Fibroblast of peridontal ligament (primary cell): ENCODE data around the gene GATA2.

Experiments used
- DNase-seq: peaks from one replicate; pipeline ENCODE4 v3.0.0-alpha.2; 2010; ENCODE audit errors: extremely low read depth

The GATA2 gene

DNA sequence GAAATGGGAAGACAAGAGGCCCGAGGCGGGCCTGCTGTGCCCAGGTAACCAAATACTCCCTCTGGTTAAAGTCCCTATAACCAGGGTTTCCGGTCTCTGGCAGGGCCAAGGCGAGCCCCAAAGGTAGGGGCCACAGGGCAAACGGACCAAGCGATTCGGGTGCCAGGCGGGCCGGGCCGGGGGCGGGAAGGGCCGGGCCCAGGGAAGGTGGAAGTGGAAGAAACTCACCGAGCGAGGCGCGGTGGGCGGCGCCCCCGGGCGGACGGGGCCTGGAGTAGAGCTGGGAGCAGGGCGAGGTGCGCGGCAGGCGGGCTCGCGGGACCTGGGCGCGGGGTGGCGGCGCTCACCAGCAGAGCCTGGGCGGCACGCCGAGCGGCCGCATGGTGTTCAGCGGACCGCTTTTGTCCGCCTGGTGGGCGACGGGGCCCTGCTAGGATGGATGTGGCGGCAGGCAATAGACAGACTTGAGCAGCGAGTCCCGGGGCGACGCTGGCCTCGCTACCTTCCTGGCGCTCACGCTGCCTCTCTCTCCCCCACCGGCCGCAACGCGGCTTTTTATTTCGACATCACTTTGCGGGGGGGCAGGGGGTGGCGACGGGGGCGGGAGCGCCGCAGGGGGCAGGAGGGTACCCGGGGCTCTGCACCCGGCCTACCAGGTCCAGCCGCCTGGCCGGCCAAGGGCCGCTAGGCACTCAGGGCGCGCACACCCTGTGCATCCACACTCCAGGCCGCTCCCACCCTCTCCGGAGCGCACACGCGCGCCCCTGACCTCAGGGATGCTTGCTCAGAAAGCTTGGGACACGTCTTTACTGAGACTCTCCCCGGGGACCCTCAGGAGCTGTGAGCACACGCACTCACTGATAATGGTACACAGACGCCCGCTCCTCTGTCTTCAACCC lies at the start of gene GATA2:
Gene GATA2, minus strand, starts transcription at position 531 of the 899 bp plus-strand sequence. CDS start 6,170 bp downstream, outside the sequence.
- no peak for DNase-seq

DNA sequence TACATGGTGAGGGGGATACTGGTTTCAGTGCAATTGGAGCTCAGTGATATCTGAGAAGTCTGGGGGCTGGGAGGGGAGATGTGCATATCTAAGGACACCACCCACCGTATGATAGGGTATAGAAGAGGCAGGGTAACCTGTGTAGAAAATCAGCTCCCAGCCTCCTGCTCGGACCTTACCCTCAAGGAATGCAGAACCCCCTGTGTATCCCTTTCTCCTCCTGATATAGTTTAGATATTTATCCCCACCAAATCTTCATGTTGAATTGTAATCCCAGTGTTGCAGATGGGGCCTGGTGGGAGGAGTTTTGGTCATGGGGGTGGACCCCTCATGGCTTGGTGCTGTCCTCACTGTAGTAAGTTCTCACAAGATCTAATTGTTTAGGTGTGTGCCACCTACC lies 48.2 kb upstream of the GATA2 start:
- no peak for DNase-seq

DNA sequence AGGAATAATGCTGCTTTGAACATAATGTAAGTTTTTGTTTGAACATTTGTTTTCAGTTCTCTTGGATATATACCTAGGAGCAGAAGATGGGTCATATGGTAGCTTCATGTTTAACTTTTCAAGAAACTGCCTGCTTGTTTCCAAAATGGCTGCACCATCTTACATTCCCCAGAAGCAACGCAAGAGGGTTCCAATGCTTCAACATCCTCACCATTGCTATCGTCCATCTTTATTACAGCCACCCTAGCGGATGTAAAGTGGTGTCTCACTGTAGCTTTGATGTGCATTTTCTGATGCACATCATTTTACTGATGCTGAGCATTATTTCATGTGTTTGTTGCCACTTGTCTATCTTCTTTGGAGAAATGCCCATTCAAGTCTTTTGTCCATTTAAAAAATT lies 46.4 kb upstream of the GATA2 start:
- DNase-seq = no peak

DNA sequence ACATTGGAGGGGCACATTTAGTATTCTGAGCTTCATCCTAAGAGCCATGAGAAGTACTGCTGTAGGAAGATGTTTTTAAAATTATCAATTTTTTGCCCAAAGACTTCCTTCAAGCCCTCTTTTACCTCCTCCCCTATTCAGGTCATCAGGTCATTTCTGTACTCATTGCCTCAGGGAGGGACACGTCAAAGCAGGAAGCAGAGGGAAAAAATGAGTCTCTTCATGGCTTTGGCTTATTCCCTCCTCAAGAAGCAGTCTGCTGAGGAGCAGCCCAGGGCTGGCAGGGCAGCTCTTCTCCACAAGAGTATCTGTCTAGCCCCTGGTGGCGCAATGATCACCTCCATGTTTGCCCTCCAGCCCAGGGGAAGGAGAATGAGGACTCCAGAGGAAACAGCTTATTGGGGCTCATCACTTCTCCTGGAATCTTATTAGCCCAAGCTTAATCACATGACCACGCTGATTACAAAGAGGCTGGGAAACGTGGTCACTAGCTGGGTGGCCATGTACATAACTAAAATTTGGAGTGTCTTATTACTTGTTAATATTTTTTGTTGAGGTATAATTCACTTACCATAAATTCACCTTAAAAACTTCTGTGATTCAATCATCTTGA lies 44.2 kb upstream of the GATA2 start:
- DNase-seq = no peak

DNA sequence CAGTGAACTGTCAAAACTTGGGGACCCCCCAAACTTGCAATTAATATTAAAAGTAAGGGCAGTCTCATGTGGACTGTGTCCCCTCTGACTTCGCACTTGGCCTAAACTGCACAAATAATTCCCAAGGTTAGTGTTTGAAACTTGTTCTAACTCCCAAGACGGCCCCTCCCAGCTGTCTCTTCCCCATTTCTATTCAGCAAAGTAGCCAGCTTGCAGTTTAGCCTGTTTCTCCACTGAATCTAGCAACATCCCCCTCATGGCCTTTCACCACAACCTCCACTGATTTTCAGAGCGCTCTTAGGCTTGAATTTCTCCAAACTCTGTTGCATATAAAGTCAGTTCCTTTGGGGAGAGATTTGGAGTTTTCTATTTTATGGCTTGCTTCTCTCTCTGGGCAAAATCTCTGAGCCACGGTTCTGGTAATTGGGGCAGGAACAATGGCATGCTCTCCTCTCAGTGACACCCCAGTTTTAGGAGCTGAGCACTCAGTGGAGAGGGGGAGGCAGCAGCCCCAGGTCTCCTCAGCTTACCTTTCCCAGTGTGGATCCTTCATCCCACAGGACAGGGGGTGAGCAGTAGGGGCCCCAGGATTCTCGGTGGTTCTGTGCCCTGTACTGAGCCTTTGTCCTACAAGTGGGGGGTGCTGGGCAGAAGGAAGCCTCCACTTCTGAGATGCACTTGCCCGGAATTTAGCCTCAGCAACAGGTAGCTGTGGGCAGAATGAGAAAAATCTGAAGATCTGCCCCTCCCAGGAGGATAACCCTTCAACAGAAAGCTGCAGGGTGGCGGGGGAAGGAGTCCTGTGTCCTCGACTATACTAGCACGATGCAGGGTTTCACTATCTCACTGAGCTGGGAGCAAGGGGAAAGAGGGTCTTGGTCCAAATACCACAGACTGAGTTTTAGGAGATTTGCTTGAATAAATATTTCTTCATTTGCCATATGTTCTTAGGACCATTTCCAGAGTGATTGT lies 39.3 kb upstream of the GATA2 start:
- no peak for DNase-seq

DNA sequence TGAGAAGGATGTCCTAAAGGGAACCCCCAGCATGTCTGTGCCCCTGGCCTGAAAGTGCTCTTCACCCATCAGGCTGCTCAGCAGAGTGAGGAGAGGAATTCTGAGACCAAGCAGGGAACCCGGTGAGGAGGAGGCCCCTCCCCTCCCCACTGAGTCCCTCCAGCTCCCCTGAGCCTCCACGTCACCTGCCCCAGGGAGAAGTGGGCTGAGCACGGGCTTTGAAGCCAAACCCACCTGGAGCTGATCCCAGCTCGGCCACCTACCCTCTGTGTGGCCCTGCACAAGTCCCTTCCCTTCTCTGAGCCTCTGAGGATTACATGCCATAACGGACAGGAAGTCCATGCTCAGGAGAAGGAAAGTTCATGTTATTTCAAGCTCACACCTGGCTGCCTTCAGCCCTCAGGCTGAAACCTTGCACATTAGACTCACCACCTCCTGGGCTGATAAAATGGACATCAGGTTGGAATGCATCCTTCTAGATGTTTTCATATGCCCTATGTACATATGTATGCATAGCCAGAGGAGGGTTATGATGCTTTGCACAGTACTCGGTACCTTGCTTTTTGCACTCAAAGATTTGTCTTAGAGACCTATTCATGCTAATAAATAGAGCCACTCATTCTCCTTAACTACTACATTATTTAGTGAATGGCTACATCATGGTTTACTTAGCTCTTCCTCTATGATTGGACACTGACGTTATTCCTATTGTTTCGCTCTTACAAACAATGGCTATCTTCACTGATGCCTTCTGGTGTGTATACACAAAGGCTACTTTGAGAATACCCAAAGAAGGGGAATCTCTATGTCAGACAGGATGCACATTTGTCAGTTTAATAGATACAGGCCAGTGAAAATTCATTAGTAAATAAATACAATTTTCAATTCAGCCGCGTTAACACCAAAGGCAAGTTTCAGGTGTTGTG lies 31.6 kb upstream of the GATA2 start:
- no peak for DNase-seq

DNA sequence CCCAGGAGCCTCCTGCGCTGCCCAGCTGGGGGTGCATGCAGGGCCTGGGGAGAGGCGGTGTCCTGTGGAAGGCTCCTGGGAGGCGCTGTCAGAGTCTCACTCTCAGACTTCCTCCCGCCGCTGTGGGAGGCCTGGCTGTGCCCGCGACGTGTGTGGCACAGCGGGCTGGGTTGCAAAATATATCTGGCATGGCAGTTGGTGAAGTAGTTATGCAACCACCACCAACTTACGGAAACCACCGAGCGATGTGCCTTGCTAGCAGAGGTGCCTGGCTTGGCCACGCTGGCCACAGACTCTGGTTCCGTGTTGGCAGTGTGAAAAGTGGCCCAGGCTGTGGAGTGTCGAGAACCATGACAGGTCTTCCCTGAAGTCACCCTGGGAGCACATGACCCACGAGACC lies 30.6 kb upstream of the GATA2 start:
- no peak for DNase-seq

DNA sequence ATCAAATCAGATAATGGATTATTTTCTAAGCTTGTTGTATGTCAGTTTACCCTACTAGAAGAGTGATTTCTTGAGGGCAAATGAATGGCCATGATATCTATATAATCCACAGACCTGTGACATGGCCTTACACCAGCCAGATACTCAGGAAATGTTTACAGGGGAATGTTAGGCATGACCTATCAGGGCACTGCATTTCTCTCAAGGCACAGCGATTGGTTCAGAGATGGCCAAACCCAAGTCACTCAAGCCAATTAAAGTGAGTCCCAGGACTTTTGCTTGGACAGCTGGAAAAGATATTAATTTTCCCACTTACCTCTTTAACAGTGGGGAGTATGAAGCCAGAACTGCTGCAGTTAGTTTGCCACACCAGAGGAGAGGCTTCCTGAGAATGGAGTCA lies 28.7 kb upstream of the GATA2 start:
- DNase-seq = no peak

DNA sequence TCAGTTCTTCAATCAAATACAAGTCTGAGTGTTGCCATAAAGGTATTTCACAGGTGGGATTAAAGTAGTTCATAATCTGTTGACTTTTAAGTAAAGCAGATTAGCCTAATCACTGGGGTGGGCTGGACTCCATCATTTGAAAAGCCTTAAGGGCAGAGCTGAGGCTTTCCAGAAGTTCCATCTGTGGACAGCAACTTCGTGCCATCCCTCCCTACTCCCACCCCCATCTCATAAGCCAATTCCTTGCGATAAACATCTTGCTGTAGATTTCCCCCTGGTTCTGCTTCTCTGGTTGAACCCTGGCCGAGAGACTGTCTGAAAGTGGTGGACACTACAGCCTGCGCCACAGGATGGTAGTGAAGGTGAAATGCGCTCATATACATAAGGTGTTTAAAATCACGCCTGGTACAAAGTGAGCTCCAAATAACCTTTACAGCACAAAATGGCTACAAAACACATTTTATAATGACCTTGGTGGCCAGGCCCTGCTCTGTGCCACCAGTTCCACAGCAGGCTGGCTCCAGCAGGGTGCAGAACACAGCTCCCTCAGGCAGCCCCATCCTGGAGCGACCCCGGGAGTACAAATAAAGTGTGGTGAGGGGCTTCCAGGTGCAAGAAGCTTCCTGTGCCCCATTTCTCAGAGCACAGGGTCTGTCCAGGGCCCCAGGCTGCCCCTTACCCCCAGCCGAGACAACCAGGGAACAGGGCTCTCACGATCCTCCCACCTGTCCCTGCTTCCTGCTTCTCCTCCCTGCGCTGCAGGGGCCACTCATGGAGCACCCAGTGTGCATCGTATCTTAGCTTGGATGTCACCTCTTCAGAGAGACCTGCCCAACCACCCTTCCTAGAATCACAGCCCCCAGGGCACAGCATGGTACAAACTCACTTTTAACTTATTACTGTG lies 25.8 kb upstream of the GATA2 start:
- DNase-seq = no peak

DNA sequence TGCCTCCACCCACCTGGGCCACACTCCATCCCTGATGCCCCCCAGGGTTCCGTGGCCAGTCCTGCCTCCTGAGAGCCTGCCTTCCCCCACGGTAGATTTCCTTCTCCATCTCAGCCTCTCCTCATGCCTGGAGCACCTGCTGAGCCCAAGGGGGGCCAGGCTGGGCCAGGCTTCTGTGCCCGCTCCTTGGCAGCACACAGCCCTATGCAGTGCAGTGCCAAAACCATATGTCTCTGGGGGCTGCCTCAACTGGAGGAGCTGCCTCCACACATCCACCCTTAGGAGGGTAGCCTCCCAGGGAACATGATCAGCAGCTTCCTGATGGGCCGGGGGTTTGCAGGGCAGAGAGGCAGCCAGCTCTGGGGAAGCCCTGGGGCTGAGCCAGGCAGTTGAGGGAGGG lies 24.6 kb upstream of the GATA2 start:
- DNase-seq = no peak

DNA sequence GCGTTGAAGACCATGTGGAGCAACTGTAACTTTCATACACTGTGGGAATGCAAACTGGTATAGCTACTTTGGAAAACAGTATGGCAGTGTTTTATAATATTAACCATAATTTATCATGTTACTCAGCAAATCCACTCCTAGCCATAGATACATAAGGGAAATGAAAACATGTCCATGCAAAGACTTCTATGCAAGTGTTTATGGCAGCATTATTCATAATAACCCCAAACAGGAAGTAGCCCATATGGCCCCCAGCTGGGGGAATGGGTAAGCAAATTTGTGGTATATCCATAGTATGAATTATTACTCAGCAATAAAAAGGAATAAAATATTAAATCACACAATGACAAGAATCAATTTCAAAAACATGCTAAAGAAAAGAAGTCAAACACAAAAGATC lies 23.0 kb upstream of the GATA2 start:
- no peak for DNase-seq

DNA sequence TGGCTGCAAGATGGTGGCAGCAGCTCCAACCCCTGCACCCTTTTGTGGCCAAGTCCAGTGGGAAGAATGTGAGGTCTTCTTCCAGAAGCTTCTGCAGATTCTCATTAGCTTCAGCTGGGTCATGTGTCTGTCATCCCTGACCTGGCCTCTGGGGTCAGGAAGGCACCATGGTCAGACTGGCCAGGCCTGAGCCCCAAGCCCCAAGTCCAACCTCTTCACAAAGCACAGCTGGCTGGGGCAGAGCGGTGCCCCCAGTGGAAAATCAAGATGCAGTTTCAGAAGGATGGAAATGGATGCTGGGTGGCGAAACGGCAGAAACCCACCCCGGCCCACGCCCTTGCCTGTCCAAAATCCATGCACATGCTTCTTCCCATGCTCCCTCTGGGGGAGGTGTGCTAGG lies 15.9 kb upstream of the GATA2 start:
- DNase-seq = no peak

DNA sequence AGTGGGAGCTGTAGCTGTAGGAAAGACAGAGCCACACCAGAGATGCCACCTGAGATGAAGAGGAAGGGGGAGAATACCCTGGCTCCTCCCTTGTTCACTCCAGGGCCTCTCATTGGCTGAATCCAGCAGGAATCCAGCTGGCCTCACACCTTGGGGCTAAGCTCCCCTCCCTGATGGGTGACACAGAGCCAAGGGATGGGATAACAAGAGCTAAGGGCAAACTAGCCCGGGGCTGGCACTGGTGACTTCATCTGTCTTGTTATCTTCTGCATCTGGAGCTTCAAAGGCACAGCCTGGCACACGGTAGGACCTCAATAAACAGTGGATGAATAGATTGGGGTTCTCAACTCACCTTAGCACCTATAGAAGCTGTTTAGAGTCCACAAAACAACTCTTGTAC lies 13.8 kb upstream of the GATA2 start:
- DNase-seq = no peak

DNA sequence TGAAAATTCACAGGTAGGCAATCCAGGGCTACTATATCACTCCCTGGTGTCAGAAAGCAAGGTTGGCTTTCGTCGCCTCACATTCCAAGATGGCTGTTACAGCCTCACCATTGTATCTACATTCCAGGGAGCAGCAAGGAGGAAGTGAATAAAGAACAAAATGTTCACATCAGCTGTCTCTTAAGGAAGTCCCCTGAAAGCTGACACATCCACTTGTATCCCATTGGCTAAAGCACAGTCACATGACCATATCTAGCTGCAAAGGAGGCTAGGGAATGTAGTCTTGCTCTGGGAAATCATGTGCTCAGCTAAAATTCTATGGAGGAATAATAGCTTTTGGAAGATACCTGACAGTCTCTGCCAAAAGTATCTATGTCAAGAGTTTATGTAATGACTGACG lies 12.8 kb upstream of the GATA2 start:
- no peak for DNase-seq

DNA sequence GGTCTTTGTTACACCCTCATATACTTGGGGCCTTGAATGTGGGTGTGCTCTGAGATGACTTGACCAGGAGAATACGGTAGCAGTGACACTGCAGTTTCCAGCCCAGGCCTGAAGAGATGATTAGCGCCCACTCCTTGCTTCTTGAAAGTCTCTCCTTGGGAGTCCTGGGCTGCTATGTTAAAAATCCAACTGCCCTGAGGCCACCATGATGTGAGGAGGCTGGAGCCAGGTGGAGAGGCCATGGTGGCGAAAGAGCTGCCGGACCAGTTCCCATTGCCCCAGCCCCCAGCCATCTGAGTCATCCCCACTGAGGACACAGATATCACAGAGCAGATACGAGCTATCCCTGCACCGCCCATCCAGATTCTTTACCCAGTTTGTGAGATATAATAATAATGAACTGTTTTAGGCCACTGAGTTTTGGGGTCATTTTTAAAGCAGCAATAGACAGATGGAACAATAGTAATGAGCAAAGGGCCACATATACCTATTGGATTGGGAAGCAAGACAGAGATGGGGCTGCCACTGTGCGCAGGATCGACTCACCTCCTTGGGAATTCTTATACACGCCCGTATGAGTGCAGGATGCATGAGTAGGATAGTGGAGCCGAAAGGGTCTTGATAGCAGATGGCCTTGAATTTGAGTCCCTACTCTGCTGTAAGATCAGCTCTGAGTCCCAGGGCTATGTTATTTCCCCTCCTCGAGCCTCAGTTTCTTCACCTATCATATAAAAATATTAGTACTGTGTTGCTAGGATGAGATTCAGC lies 12.1 kb upstream of the GATA2 start:
- DNase-seq = no peak

DNA sequence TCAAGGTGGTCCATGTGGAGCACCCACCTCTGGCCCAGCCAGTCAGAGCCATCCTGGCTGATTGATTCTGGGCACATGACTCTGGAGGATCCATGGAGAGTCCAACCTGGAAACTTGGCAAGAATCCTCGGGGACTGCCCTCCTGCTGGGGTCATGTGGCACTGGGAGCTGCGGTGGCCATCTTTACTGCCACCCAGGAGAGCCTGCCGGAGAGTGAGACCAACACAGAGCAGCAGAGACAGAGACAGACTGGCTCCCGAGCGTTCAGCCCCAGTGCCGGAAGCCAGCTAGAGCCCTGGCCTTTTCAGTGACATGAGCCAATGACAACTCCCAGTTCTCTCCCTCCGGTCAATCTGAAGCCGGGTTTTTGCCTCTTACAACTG lies 11.5 kb upstream of the GATA2 start:
- no peak for DNase-seq

DNA sequence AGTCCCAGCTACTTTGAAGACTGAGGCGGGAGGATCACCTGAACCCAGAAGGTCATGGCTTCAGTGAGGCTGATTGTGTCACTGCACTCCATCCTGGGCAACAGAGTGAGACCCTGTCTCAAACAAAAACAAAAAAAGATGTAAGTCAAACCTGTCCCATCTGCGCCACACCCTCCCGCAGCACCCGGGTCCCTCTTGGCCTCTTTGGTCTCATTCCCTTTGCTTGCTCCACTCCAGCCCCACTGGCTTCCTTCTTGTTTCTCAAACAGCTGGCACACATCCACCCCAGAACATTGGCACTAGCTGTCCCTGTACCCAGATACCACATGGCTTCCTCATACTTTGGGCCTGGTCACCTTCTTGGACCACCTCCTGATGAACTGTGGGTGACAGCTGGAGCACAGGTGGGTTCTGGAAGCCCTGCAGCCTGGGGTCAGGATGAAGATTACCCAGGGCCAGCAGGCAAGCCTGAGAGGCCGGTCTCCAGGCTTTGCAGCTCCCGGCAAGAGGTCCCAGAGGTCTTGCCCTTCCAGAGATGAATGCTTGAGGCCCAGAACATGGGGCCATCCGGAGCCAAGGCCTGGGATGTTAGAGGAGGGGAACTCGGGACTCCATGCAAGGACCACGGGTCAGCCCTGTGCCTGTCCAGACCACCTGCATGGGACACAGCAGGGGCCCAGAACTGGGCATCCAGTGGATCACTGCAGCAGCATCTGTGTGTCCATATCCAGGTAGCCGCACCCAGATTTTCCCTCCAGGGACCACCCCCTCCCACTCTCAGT lies 10.9 kb upstream of the GATA2 start:
- DNase-seq = no peak

DNA sequence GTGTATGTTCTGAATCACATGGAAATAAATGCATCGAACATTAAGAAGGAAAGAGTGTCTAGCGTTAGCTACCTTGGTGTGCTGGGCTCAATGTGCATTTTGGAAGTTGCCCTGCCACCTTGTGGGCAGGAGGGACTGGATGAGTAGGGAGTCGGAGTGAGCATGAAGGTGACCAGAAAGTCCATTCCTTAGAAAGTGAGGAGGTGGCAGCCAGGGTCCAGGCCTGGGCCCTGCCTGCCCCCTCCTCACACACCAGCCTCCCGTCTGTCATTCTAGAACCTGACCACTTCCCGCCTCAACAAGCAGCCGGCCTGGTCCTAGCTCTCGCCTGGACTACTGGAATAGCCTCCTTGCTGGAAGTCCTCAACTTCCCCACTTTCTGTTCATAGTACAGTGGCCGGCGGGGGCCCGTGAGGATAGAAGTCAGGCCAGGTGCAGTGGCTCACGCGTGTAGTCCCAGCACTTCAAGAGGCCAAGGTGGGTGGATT lies 10.2 kb upstream of the GATA2 start:
- DNase-seq = no peak
